Stimulated activated CD4-positive, alpha-beta T cell treated with anti-CD3 and anti-CD28 coated beads, Interleukin-1b, Interleukin-23, amount 100 ng/mL, for 1 hour (primary cell): ENCODE data around the gene LRRN3.

Experiments used
- DNase-seq, 2 donors: peaks; one replicate each; pipeline ENCODE4 v3.0.0-alpha.2; 2020; ENCODE audit warnings: low read depth in 2 of 2

LRRN3 gene

DNA sequence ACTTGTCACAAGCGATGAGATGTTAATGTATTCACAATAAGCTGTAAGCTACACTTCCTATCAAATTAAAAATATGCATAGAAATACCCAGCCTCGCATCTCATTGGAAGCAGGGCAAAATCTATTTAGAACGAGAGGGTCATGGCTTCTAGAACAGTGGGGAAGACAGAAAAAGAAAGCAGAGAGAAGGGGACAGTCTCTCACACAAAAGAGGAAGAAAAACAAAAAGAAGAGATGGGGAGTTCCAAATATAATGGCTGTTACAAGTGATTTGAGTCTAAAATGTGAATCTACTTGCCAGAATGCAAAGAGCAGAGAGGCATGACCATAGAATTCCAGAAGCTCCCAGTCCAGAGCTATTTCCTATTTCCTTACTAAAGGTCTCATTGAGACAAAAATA, 13.8 kb downstream of the LRRN3 start:
- no peak for DNase-seq

DNA sequence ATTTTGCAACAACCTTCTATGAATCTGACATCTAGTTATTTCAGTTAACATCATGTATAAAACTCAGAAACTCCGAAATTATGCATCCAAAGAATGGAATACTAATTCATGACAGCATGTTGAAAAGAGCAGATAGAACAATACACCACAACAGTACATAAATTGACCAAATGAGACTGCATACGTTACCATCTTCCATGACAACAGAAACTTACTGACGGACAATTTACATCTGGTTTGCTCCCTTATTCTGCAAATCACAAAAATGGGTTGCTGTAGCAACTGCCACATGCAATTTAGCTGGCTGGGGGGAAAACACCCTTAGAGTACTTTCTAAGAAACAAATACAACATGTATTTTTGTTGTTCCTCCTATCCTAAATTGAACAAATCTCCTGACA, 14.3 kb downstream of the LRRN3 start:
- DNase-seq, result no peak

DNA sequence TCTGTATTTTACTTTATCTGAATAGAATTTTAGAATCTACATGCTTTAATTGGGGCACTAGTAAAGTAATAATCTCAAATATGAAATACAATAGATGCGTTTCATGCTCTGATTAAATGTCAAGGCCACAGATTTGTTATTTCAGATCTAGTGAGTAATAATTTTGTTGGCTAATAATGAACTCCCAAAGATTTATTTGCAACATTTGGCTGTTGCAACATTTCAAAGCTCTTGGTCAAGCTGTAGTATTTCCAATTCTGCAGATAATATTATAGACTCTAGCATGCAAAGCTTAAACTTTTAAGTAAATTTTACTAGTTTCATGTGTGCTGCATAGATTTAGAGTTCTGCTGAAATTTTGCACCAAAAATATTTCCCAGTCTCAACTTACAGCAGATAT, 16.7 kb downstream of the LRRN3 start:
- no peak for DNase-seq

DNA sequence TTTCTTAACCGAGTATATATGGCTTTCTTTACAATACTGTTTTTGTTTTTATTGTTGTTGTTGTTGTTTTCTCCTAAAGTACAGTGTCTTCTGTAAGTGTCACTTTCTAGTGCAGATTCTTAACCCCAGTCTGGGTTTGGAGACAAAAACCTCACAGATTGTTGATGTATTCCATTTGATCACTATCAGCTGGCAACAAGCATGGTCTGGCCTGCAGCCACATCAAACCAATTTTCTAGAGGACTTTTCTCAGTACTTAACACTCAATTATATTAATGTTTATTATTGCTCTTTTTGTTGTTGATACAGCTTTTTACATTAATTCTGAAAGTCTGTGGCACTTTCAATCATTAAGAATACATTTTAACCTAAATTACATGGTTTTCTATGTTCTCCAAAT, 17.1 kb downstream of the LRRN3 start:
- no peak for DNase-seq

DNA sequence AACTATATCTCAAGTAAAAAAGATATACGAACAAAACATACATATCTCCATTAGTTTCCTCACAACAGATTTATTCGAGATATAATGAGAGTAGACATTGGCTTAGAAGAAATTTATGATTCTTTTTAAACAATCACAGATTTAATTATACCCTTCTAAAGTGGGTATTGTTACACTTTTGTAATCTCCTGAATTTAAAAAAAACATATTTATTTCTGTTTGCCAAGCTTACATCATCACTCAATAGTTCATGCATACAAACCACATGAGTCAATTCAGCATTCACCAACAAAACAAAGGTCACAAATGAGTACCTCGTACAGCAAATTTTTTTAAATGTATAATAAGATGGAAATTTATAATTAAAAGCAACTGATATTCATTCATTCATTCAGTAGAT, 17.6 kb downstream of the LRRN3 start:
- DNase-seq, result no peak

DNA sequence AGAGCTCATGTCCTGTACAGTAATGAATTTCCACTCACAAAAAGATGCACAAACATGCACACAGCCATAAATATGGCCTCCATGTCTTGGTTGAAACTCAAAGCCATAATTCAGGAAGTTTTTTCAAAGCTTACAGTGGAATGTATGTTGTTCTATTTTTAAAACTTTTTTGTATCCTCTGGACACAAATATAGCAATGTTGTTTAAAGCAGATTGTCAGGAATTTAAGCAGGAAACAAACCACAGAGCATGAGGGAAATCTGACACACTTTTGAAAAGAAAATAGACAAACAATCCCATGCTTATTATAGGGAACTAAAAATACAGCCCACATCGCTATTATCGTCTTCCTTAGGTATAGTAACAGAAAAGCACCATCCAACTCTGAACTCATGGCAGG, 21.5 kb downstream of the LRRN3 start:
- DNase-seq, result no peak

DNA sequence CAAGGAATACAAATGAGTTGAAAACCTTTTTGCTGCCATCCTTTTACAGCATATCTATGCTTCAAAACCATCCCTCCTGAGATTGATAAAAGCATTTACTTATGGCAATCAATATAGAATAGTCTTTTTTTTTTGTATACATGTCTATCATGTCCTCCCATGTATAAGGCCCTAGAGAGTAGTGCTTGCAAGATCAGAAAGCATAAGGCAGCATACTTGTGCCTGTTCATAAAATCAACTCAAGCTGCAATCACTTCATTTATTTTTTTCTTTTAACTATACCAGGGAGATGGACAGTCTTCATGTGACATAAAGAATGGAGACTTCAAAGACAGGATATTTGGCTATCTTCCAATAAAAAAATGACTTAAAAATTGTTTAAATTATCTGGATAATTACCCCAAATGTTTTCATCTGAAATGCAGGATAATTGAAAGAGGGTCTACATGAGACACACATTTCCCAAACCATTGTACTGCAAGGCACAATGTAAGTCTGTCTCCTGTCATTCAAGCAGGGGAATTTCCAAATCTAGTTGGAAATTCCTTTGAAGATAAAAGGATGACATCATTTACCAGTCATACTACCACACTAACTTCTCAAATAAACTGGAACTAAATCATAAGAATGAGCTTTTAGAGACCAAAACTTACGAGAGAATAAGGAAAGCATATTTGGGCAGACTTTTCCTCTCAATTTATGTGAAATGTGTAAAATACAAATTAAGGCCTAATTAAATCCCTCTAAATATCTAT, 22.5 kb downstream of the LRRN3 start:
- DNase-seq, result no peak

DNA sequence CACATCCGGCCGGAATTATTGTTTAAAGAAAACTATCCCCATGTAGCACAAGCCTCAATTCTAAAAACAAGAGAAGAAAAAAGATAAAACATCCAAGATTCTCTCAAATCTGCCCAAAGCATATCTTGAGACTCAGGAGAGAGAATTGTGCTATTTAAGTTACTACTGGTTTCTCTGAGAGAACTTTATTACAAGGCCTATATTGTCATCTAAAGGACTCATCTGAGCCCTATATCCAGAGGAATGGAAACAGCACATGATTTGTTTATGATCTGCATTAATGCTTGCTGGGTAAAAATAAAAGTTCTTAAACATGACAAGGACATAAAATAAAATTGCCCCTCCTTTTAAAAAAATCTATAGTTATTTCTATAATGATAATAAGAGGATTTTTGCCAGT, 25.0 kb downstream of the LRRN3 start:
- no peak for DNase-seq

DNA sequence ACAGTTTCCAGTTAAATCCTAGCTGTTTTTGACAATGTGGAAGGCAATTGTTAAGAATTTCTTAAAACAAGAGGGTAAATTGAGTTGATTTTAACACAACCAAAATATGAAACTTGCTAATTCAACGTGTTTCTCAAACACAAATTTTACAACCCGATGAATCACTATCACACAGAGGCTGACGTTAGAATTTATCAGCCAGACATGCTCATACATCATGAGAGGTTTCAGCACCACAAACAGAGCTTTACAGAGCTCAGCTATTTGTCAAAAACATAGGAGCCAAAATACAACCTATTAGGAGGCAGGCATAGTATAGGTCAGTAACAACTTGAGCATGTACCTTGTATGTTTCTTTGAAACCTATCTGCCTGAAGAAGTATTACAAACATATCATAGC, 36.1 kb downstream of the LRRN3 start:
- no peak for DNase-seq

DNA sequence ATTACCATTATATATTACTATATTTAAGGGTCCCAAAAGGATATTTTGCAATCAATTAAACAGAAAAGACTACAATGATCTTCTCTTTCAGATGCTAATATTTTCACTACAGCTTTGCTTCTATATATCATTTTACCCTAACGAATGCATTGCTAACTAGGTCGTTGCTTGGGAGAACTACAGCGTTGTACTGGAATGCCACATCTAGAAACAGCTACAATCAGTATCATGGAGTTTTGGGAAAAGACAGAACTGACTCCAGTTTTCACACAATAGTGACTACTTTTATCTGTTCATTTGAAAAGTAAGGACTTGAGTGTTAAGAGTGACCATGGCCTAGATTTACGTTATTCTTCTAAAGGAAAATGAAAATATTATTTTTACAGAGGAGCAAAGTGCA, 38.5 kb downstream of the LRRN3 start:
- no peak for DNase-seq

DNA sequence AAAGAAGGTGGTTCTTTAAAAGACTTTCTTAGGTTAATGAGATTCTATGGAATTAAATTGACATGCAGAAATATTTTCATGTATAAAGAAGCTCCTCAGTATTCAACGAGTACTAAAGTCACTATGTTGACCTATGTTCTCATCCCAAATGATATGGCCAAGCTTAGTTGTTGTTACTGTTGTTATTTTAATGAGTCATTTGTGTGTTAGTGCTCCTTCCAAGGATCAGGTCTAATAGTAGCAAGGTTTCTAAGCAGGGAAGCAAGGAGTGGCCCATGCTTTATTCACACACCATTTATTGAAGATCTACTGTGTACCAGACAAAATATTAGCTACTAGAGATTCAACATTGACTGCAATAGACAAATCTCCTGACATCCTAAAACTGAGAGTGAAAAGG, 41.9 kb downstream of the LRRN3 start:
- DNase-seq, result no peak

DNA sequence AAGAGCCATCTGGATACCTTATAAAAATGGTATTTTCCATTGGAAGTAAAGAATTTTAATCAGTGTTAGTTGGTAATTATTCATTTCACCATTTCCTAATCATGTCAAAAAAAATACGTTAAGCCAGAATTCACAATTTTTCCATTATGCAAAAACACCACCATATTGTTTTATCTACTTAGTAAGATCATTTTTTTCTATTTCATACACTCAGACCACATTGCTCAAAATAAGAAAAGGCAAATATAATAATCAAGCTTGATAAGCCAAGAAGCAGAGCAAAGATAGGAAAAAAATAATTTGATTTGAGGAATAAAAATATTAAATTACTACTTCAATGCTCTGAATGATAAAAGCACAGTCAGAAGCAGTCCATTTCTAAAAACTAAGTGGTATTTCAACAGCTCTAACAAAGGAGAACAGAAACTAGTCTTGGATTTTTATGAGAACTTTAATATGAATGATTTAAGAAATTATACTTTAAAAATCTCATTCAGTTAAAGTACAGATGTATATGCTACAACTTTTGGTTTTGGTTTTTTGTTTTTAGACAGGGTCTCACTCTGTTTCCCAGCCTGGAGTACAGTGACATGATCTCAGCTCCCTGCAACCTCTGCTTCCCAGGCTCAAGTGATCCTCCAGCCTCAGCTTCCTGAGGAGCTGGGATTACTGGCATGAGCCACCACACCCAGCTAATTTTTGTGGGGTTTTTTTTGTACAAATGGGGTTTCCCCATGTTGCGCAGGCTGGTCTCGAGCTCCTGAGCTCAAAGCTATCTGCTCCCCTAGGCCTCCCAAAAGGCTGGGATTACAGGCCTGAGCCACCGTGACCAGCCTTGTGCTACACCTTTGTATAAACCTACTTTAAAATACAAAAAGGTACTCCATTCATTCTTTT, 46.6 kb downstream of the LRRN3 start:
- DNase-seq, result no peak

DNA sequence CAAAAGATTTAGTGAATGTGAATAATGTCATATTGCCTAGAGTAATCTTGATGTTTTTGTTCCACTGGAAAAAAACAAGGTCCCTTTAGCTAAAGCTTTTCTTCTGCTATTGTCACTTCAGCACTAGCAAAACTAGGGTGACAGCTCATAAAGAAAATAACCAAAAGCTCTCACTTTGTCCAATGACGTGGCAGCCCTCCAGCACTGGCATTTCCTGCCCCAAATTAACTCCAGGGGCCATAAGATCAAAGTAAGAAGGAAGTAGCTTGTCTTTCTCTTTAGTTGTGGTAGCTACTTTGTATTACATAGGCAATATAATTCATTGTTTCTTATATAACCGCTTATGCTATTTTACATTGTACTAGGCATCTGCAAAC, 47.3 kb downstream of the LRRN3 start:
- DNase-seq, result no peak

DNA sequence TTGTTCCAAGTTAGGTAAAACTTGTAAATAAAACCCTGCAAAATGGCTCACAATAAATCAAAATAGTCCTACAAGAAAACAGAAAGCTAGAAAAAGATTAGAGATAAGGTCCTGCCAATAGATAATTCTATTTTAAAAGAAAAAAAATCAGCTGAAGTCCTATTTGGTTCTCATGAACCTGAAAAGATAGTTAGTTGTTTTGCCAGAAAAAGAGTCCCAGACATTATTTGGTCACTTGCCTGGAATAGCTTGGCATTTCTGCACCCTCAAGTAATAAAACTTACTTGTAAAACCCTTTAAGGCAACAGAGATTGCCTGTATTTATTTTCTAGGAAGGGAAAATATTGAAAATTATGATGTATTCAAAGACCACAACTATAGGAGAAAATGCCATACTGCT, 47.7 kb downstream of the LRRN3 start:
- DNase-seq, result no peak

DNA sequence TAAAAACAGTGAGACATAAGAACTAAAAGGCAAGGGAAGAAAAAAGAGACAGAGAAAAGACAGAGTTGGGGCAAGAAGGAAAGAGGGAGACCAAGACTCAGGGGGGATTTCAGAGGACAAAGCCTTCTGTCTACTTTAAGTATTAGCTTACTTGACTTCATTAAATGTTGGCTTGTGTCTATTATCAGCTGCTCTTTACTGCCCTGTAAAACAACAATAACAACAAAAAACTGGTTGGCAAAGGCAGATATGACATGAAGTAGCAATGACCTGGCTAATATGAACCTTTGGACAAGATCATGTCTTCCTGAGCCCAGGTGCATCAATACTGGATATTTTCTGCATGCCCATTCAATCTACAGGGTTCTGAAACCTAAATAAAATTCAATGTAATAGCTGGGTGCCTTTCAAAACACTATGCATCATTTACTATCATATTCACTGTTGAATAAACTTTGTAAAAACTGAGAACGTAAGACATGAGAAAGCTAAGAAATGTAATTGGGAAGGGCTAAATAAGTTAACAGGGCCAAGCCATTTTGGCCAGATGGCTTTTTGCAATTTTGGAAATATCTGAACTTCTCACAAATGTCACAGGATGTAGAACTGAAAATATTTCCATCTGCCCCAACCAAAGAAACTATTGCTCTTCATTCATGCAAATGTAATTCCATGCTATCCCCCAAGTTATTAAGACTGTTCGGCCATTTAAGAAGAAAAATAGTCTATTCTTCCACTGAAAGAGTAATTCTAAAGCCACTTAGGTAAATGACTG, 49.4 kb downstream of the LRRN3 start:
- DNase-seq, result no peak

DNA sequence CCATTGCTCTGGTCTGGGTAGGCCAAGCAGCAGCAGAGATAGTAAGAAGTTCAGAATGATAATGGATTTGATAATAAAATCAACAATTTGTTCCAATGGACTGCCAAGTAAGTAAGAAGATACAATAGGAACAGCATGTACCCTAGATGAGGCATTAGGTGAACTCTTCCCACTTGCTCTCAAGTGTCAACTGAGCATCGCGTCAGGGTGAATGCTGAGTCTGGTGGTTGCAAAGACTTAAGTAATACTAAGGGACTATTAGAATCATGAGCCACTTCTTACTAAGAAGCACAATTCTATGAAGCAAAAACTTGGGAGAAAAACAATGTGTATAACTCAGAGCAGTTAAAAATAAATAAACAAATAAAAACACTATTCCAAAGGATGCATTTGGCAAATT, 54.5 kb downstream of the LRRN3 start:
- no peak for DNase-seq

DNA sequence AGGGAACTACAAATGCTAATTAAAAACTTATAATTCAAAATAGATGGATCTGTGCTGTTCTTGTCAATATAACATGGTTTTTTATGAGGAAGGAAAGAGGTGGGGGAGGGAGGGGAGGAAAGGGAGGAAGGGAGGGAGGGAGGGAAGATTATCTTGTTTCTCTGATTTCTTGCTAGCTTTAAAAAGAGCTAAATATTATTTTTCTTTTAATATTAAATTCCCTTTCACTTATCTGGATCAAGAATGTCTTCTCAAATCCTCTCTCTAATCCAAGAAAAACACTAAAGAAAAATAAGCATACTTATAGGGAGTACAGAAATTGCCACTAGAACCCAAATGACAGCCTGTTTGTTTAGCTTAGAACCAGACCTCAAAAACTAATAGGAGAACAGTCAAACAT, 55.2 kb downstream of the LRRN3 start:
- DNase-seq, result no peak

DNA sequence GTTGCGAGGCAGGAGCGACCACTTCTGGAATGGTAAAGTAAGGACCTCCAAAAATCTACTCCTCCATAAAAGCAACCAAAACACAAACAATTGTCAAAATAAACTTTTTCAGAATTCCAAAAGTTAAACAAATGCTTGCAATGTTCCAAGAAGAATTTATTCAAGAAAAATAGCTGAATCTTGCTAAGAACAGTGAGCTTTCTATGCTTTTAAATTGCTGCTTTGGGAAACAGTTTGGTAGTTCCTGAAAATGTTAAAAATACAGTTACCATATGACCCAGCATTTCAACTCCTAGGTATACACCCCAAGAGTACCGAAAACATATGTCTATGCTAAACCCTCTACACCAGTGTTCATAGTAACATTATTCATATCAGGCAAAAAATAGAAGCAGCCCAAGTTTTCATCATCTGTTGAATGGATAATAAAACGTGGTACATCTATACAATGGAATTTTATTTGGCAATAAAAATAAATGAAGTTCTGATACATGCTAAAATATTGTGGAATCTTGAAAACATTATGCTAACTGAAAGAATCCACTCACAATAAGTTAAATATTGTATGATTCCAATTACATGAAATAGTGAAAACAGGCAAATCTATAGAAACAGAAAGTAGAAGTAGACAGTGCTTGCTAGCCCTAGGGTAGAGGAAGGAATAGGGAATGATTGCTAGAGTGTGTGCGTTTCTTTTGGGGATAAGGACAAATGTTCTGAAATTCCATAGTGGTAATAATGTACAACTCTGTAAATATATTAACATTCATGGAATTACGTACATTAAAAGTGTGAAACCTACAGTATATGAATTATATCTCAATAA, 57.0 kb downstream of the LRRN3 start:
- DNase-seq, result no peak

DNA sequence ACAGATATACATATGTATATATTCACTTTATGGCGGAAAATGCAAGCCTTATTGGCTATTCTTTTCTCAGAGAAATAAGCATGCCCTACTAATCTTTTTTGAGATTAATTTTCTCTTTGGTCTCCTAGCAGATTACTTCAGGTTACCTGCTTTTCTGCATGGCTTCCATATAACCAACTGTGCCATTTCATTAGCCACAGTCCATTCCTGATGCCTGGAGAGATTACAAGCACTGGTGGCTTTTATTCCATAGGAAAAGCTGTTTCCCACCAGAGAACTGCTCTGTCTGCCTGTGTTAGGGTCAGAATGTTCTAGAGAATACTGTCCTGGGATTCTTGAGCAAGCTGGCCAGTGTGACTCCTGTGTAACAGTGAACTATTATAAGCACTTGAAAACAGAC, 59.8 kb downstream of the LRRN3 start:
- no peak for DNase-seq

DNA sequence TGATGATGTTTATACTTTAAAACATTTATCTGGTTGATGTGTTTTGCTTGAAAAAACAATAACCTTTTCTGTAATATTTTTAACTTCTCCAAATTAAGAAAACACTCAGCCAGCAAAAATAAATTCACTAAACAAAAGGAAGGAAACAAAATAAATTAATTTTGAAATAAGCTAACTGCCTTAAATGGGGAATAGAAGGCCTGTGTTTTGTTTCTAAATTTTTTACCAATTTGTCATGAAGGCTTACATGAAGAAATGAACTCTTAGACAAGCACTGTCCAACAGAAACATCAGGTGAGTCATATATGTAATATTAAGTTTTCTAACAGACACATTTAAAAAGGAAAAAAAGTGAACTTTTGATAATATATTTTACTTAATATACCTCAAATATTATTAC, 68.5 kb downstream of the LRRN3 start:
- DNase-seq, result no peak

DNA sequence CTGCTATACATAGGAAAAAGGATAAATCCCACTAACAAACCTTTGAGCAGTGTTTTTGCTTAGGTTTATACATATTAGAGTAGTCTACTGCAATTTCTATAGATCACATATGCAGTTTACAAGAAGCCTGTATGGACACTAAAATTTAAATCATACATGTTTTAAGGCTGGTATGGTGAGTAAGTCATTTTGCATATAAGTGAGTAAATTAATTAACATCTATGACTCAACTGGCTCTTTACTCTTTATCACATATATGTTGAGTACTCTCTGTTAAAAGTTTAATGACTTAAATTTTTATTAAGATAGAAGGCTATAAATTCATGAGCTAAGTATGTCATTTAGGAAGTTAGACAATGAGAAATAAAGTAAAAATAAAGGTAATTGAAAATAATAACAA, 69.4 kb downstream of the LRRN3 start:
- DNase-seq, result no peak

DNA sequence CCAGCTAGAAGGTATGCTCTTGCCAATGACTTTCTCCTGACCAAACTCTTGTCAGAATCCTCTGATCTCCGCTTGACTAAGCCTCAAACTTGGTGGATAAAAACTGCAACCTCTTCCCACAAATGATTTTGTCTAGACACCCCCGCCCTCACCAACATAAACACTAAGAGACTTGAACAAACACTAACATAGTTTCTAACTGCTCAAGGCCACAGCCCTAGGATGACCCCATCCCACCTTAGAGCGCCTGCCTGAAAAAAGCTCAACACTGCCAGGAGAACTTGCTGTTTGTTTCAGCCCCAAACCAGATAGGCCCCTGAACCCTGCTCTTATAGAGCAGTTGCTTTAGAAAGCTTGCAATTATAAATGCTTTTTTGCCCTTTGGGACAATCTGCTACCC, 71.8 kb downstream of the LRRN3 start:
- DNase-seq, result no peak
